ENCODE measurements around the gene PRKCE.

PRKCE gene

GRCh38 chr2:45631955-45632354 lies 19.5 kb upstream of the PRKCE start:
- DNase-seq (ENCODE audit: low read depth) = no peak

DNA sequence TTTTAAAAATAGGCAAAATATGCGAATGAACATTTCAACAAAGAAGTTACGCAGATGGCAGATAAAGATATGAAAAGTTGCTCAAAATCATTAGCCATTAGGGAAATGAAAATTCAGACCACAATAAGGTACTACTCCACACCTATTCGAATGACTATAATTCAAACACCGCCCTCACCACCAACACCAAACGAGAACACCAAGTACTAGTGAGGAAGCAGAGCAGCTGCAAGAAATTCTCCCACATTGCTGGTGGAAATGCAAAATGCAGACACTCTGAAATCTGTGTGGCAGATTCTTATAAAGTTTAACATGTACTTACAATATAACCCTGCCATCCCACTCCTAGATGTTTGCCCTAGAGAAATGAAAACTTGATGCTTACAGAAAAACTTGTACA lies 17.3 kb upstream of the PRKCE start:
- DNase-seq (ENCODE audit: low read depth) = no peak

DNA sequence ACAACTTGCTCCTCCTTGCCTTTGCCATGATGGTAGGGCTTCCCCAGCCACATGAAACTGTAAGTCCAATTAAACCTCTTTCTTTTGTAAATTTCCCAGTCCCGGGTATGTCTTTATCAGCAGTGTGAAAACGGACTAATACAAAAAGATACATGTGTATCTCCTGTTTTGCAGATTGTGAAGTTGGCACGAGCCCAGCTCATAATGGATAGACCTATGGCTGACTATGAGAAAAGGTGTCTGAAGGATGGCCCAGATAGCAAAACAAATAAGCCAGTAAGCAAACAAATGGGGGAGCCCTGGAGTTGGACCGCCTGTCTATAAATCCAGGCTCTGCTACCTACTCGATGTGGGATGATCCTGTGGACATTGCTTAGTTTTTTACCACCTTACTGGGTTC lies 15.5 kb upstream of the PRKCE start:
- no peak for DNase-seq (ENCODE audit: low read depth)

DNA sequence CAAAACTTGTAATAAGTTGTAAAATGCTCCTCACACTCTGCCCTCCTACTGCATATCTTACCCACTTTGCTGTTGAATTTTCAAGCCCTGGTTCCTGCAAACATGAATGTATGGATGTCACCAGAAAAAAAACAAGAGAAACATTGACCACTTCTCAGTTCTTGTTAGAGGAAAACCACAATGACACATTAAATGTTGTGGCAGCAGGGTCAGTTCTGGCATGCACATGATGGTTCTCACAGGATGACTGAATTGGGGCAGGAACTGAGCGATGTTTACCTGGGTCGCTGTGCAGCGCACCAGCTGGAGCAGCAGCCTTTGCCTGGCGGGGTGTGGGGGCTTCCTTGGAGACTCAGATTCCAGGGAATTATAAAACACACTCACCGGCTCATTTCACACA lies 14.0 kb upstream of the PRKCE start:
- no peak for DNase-seq (ENCODE audit: low read depth)

- DNase-seq (ENCODE audit: low read depth) = no peak
Measured at GRCh38 chr2:45640576-45640975, 10.9 kb upstream of the PRKCE start.

- DNase-seq (ENCODE audit: low read depth) = no peak
Measured at GRCh38 chr2:45643095-45643494, 8.4 kb upstream of the PRKCE start.

DNA sequence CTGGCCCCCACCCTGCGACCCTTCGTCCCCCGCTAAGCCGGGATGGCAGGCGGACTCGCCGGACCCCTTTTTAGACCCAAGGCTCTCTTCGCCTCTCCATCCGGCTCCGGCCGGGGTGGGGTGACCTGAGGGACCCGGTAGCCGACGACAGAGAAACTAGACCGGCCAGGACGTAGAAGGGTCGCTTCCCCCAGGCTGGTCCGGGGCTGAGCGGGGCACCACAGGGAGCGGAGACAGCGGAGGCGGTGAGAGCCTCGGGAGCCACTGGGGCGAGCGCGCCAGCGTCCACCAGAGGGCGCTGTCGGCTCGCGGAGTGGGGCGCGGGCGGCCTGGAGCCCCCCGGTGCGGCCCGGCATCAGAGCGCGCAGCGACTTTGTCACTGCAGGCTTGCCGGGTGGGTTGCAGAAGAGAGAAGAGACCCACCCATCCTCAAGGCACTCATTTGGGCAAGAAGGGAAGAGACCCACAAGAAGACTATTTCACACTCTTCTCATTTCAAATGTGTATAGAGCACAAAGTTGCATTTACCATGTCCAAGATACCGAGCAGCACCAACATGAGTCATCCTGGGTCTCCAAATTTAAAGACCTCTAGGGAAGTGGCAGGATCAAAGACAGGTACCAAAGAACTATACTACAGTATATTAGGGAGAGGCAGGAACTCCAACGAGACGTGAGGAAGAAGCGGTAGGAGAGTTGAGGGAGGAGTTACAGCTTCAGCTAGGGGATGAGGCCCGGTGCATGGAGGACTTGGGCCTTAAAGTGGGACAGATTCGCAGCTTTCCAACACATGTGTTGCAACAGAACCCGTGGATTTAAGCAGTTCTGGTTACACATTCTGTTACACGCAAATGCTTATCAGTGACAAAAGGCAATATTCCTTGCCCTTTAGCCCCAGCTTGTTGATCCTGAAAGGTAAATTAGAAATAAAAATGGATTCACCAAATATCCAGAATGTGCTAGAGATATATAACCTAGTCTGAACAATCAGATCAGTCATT lies 7.6 kb upstream of the PRKCE start:
- DNase-seq (ENCODE audit: low read depth) = no peak

DNA sequence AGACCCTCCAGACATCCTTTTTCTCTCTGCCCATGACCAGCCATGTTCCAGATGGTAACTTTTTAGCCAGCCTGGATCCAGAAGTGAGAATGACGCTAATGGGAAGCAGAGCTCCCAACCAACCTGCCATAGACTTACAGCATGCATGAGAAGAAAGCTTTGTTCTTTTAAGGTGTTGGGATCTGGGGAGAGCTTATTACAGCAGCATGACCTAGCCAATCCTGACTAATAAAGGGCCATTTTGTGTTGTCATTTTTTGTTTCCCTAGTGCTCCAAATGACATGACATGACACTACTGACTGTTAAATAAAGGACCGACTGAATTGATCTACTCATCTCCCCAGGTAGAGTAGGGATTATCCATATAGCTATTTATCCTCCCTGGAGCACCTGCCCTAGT lies 5.2 kb upstream of the PRKCE start:
- DNase-seq (ENCODE audit: low read depth) = no peak

GRCh38 chr2:45647356-45647755 lies 4.1 kb upstream of the PRKCE start:
- DNase-seq (ENCODE audit: low read depth) = no peak

GRCh38 chr2:45647986-45648520 lies 3.4 kb upstream of the PRKCE start:
- DNase-seq (ENCODE audit: low read depth) = no peak

DNA sequence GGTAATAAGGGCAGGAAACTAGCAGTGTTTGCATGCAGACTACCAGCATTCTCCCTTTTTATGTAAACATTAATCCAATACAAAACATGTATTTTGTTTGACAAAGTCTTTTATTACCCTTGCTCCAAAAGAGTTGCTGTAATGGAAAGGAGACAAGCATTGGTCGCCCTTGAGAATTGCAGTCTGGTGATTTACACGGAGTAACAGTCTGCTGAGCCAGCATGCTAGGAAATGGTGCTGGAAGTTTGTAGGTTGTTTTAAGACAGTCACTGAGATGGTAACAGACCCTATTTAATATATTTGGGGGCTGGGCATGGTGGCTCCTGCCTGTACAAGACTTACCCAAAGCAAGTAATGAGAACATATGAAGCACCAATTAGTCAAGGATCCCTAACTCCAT lies 2.8 kb upstream of the PRKCE start:
- no peak for DNase-seq (ENCODE audit: low read depth)

DNA sequence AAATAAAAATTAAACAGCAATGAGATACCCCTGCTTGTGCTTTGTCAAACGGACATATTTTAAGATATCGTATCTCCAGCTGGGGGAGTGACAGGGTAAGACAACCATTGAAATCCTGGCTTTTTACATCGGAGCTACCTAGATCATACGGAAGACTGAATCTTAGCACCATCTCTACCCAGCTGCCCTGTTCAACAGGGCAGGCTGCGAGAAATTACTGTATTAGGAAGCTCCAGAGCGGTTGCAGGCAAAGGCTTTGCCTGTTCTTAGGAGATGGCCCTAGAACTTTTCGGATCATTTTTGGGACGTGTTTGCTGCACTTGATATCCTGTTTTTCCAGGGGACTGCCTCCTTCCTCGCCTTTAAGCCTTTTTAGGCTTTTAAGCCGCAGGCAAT lies 2.0 kb upstream of the PRKCE start:
- no peak for DNase-seq (ENCODE audit: low read depth)

DNA sequence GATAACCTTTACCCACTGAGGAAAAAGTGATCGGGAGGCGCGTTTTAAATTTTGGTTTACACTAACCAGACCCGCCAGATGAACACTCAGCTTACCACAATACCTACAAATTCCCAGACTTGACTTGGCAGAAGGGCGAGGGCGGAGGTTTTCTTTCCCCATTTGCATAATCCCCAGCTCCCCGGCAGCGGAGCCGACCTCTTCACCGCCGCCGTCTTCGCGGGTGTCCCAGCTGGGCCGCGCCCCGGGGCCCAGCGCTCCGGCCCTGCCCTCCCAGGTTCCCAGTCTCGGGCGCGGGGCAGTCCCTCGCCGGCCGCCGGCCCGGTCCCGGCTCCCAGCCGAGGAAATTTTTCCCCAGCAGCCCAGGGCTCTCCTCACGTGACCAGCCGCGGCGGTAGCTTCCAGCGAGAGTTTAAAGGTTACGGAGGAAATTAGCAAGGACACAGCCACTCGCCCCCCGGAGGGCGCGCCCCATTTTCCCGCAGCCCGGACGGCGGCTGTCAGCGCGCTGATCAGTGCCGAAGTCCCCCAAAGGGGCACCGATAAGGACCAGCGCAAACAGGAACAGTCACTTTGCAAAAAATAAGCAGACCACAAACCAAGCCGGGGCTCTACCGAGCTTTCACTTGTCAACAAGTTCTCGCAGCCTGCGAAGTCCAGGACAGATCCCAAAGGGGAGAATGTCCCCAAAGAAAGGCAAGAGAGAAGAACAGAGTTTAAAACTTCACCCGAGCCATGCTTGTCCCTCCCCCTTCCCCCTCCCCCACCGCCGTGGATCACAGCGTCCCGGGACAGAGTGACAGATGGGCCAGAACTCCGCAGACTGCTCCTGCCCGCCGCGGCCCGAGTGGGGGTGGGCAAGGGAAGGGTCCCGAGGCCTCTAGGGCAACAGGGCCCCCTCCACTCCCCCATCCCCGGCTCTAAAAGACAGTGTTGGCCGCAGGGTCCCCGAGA lies 1.3 kb upstream of the PRKCE start:
- peak; percentile 29 for DNase-seq (ENCODE audit: low read depth)

DNA sequence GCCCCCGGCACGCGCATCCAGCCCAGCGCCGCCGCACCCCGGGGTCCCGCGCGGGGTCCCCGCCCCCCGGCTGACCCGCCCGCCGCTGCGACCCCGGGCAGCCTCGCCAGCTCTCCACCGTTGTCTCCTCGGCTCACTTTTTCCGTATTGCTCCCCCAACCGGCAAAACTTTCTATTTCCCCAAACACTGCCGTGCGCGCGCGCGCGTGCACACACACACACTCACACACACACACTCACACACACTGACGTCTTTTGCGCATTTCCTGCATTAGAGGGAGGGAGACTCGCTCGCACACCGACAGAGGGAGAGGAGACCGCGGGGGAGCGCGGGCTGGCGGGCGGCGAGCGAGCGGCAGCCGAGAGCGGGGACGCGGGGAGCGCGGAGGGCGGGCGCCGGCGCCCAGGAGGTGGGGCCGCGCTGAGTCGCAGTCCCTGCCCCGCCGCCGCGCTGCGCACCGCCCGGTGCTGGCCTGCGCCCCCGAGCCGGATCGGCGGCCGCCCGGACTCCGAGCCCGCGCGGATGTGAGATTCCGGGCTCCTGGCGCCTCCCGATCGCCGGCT lies 542 bp upstream of the PRKCE start:
- DNase-seq (ENCODE audit: low read depth) = peak; percentile 88

DNA sequence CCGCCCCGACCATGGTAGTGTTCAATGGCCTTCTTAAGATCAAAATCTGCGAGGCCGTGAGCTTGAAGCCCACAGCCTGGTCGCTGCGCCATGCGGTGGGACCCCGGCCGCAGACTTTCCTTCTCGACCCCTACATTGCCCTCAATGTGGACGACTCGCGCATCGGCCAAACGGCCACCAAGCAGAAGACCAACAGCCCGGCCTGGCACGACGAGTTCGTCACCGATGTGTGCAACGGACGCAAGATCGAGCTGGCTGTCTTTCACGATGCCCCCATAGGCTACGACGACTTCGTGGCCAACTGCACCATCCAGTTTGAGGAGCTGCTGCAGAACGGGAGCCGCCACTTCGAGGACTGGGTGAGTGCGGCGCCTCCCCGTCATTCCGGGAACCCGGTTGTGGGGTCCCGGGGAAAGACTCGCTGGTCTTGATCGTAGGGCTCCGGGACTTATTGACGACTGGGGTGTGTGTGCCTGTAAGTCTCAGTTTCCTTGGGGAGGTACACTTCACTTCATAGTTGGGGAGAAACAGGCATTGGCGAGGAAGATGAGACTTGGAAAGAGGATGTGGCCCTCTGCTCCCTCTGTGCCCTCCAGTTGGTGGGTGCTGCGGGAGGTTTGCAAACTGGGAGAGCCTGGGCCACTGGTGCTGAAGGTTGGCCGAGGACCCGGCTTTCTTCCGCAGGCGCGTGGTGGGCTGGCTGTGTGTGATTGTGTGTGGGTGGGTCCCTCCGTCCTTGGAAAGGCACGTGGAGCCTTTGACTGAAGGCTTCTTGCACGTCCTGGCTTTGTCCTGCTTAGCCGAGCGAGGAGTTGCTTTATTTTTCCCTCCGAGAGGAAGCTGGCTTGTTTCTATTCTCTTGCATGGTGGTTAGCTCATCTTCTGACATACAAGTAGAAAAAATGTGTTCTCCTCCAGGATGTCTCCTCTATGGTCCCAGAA lies 886 bp downstream of the PRKCE start:
- no peak for DNase-seq (ENCODE audit: low read depth)

- DNase-seq (ENCODE audit: low read depth) = no peak
Measured at GRCh38 chr2:45653122-45653913, 1.8 kb downstream of the PRKCE start.

- DNase-seq (ENCODE audit: low read depth) = no peak
Measured at GRCh38 chr2:45654250-45654649, 2.8 kb downstream of the PRKCE start.

DNA sequence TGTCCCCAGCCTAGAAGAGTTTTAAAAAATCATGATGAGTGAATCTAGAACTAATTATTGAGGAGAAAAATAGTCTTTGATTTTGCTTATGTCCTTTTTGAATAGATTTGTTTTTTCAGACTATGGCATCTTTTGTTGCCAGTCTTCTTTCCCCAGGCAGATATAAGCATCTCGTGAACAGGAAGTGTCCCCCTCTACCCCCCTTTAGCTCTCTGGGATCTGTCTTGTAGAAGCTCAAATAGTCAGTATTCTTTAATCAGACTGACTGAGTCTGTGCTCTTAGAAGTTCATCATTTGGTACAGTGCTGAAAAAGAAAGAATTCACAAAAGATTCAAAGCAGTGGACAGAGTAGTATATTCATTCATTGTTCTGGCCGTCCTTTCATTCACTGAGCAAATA lies 10.4 kb downstream of the PRKCE start:
- no peak for DNase-seq (ENCODE audit: low read depth)

DNA sequence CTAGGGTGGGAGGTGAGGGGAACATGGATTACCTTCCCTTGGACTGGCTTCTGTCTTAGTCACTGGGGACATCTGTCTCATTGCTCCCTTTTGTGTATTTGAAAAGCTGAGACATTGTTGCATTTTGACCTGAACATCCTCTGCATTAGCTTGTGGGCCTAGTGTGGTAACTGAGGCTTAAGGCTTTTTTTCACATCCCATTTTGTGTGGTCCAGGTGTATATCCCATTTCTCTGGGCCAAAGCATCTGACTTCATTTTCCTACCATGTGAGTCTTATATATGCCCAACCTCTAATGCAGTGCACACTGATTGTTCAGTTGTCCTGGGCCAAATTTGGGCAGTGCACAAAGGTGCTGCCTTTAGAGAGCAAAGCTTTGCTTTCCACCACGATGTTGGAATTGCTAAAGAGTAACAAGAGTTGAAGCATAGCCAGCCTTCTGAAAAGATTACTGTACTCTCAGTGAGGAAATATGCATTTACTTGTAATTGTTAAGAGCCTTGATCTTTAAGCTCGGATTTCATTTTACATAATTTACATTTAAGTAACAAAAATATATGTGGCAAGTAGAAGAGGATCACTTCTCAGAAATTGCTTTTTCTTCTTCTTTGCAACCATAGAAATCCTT lies 13.3 kb downstream of the PRKCE start:
- DNase-seq (ENCODE audit: low read depth) = no peak

DNA sequence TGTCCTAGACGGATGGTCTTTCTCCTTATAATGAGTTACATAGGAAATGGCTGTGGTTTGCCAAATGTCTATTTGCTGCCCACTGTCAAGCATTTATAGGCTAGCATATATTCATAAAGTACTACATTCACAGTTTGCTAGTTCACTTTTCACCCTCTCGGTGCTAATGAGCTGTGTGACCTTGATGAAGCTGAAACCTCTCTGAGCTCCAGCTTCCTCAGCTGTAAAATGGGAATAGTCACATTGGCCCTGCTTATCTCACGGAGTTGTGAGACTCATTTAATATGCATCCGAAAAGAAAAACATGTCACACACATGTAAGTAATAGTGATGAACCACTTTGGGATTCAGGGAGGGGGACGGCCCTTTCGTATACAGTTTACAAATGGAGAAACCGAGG lies 17.0 kb downstream of the PRKCE start:
- no peak for DNase-seq (ENCODE audit: low read depth)

Measured in HS-27A (cell line).